ENCODE measurements around the gene TP53INP2.

TP53INP2 gene

DNA sequence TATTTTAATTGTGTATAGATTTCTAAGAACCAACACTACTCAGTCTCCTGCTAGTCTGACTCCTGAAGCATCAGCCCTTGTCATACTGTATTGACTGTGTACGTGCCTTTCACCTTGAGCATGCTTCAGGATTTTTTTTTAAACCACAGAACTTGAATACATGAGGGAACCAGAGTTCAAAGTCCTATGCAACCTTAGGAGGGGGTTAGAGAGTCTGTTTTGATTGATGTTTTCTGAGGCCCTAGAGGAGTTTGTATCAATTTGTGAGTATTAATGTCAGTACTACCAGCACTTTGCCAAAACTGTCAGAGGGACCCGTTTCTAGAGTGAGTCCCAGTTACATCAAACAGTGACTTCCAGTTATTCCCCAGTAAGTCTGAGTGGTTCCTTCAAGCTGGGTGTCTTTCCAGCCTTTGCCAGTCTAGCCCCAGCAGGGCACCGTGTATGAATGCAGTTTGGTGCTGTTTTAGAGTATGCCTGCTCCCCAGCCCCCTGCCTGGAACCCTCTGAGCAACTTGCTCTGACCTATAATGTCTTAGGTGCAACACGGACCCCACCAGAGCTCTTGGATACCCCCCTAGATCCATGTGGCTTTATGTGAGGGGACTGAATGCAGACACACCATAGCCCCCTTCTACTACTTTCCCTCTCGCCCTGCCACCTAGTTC lies 8.5 kb downstream of the TP53INP2 start:
- CTCF ChIA-PET: interaction anchor here (0.6 to 1.4 kb wide), 4 partner anchors 10 to 1426 kb away, joined by 3 to 6 read pairs (median 4); no protein-coding TSS in a partner anchor
- Histone ChIP-seq H3K9me3 (ENCODE audit: control insufficient read depth, insufficient read depth, low read depth, low read length) (no peaks in the 10 kb centered on the region), H3K27ac (ENCODE audit: extremely low read depth, low read depth, low read length) (no peak overlapping the region), H3K4me1 (ENCODE audit: control insufficient read depth, insufficient read depth, low read length) (peaks cover 5% of the 10 kb centered on the region; the same call in 1 of the 2 replicates), H3K4me3 (ENCODE audit: low read depth, low read length) (no peak overlapping the region), H3K36me3 (ENCODE audit: control insufficient read depth in 2 of 2, insufficient read depth in 1 of 2, low read length in 2 of 2) (peaks cover 0 to 52% of the 10 kb centered on the region in 2 experiments)
- POLR2A ChIA-PET: interaction anchor here (0.6 to 1.6 kb wide), 3 partner anchors 9 to 350 kb away, joined by 3 to 5 read pairs (median 3); partner anchors contain the start of genes ITCH and PIGU
- TF ChIP-seq PRDM4 (tag by site-specific recombination; IDR thresholded peaks at IDR 0.05): no peak
- TF ChIP-seq ZNF514 (tag by site-specific recombination; IDR thresholded peaks at IDR 0.05): no peak
- no peak for TF ChIP-seq ZNF404 (tag by site-specific recombination; IDR thresholded peaks at IDR 0.05)
- no peak for TF ChIP-seq ZNF48 (tag by site-specific recombination; IDR thresholded peaks at IDR 0.05)
- TF ChIP-seq ZFHX2 (tag by site-specific recombination; conservative IDR thresholded peaks at IDR 0.05): no peak
- no peak for TF ChIP-seq PATZ1 (tag by site-specific recombination; IDR thresholded peaks at IDR 0.05)
- TF ChIP-seq, protein P1, sequence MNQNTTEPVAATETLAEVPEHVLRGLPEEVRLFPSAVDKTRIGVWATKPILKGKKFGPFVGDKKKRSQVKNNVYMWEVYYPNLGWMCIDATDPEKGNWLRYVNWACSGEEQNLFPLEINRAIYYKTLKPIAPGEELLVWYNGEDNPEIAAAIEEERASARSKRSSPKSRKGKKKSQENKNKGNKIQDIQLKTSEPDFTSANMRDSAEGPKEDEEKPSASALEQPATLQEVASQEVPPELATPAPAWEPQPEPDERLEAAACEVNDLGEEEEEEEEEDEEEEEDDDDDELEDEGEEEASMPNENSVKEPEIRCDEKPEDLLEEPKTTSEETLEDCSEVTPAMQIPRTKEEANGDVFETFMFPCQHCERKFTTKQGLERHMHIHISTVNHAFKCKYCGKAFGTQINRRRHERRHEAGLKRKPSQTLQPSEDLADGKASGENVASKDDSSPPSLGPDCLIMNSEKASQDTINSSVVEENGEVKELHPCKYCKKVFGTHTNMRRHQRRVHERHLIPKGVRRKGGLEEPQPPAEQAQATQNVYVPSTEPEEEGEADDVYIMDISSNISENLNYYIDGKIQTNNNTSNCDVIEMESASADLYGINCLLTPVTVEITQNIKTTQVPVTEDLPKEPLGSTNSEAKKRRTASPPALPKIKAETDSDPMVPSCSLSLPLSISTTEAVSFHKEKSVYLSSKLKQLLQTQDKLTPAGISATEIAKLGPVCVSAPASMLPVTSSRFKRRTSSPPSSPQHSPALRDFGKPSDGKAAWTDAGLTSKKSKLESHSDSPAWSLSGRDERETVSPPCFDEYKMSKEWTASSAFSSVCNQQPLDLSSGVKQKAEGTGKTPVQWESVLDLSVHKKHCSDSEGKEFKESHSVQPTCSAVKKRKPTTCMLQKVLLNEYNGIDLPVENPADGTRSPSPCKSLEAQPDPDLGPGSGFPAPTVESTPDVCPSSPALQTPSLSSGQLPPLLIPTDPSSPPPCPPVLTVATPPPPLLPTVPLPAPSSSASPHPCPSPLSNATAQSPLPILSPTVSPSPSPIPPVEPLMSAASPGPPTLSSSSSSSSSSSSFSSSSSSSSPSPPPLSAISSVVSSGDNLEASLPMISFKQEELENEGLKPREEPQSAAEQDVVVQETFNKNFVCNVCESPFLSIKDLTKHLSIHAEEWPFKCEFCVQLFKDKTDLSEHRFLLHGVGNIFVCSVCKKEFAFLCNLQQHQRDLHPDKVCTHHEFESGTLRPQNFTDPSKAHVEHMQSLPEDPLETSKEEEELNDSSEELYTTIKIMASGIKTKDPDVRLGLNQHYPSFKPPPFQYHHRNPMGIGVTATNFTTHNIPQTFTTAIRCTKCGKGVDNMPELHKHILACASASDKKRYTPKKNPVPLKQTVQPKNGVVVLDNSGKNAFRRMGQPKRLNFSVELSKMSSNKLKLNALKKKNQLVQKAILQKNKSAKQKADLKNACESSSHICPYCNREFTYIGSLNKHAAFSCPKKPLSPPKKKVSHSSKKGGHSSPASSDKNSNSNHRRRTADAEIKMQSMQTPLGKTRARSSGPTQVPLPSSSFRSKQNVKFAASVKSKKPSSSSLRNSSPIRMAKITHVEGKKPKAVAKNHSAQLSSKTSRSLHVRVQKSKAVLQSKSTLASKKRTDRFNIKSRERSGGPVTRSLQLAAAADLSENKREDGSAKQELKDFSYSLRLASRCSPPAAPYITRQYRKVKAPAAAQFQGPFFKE (tag by site-specific recombination; IDR thresholded peaks at IDR 0.05; ENCODE audit: borderline replicate concordance): no peak
- TF ChIP-seq ZBTB8A (tag by site-specific recombination; IDR thresholded peaks at IDR 0.05): no peak
- no peak for TF ChIP-seq ZNF530 (tag by site-specific recombination; IDR thresholded peaks at IDR 0.05; ENCODE audit: low read depth)
- TF ChIP-seq, protein P2, sequence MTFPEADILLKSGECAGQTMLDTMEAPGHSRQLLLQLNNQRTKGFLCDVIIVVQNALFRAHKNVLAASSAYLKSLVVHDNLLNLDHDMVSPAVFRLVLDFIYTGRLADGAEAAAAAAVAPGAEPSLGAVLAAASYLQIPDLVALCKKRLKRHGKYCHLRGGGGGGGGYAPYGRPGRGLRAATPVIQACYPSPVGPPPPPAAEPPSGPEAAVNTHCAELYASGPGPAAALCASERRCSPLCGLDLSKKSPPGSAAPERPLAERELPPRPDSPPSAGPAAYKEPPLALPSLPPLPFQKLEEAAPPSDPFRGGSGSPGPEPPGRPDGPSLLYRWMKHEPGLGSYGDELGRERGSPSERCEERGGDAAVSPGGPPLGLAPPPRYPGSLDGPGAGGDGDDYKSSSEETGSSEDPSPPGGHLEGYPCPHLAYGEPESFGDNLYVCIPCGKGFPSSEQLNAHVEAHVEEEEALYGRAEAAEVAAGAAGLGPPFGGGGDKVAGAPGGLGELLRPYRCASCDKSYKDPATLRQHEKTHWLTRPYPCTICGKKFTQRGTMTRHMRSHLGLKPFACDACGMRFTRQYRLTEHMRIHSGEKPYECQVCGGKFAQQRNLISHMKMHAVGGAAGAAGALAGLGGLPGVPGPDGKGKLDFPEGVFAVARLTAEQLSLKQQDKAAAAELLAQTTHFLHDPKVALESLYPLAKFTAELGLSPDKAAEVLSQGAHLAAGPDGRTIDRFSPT (tag by site-specific recombination; IDR thresholded peaks at IDR 0.05): no peak
- TF ChIP-seq MZF1 (tag by site-specific recombination; IDR thresholded peaks at IDR 0.05; ENCODE audit: borderline replicate concordance): no peak
- no peak for TF ChIP-seq ZNF792 (tag by site-specific recombination; IDR thresholded peaks at IDR 0.05)
- TF ChIP-seq ZNF146 (tag by site-specific recombination; IDR thresholded peaks at IDR 0.05): no peak

All from HEK293 (cell line).